ENCODE measurements around the gene SCN3B. TPM values are rescaled to one million over a fixed set of nuclear protein-coding genes. Genes with fewer than 3 reads are reported as not detected.

Gene SCN3B
- total RNA-seq, result 1 to 10 TPM; 3.9 to 5.1 TPM
- 2.4 TPM for polyA plus RNA-seq (ENCODE audit: insufficient read depth, low read depth, low replicate concordance)
- long read RNA-seq, donor 1, full-length matches to known transcripts, result 1 of 1 reads
- long read RNA-seq, donor 1, partial matches to known transcripts, result 0 of 1 reads
- long read RNA-seq, donor 1, other reads (novel, unspliced or antisense), result 0 of 1 reads
- long read RNA-seq, donor 2, result 0 reads

GRCh38 chr11:123654566-123655081 is at the start of gene SCN3B:
Gene SCN3B, minus strand, starts transcription at chr11:123654624. Its CDS starts 823 bp downstream, at chr11:123653801.
- peak within 1 kb of the TSS; percentile 43 to 75 for H3K27ac ChIP-seq
- intact Hi-C loops (cut with DNase I; ENCODE audit: low total_unique reads), result no loop called here
- DNase-seq, result peak; percentile 82

DNA sequence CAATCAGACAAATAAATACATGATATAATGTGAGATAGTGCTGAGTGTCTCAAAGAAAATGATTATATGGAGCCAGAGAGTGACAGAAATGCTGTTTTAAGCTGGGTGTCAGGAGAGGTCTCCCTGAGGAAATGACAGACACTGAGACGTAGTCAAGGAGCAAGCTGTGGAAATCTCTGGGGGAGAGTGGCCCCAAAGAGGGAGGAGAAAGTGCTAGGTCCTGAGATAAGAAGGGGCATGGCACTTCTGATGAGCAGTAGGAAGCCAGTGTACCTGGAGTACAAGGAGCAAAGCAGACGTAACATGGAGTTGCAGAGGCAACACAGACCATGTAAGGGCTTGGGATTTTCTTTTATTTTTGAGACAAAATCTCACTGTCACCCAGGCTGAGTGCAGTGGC is 48.3 kb upstream of the SCN3B start:
- no peaks in the 10 kb centered on the region for H3K36me3 ChIP-seq (ENCODE audit: low read depth, missing control alignments)
- no peaks in the 10 kb centered on the region for H3K27me3 ChIP-seq
- no peak overlapping the region for H3K4me3 ChIP-seq
- TF ChIP-seq POLR2A (IDR thresholded peaks at IDR 0.05), result no peak
- no peak for TF ChIP-seq CTCF (IDR thresholded peaks at IDR 0.05)
- no peaks in the 10 kb centered on the region for H3K4me1 ChIP-seq
- intact Hi-C loops (cut with DNase I; ENCODE audit: low total_unique reads), result no loop called here
- DNase-seq, result no peak
- 58 to 78% methylated on average over 2 of the region's 2 CpGs for WGBS, 2 donors
- no peak overlapping the region for H3K27ac ChIP-seq
- H3K9me3 ChIP-seq, result no peaks in the 10 kb centered on the region

More at GRCh38 chr11:123654566-123655081, at the start of gene SCN3B:
- 0 to 1% methylated on average over 1 to 43 of the region's 44 CpGs for WGBS, 2 donors
- peaks cover 8% of the 10 kb centered on the region for H3K4me1 ChIP-seq
- H3K27me3 ChIP-seq, result no peaks in the 10 kb centered on the region
- no peaks in the 10 kb centered on the region for H3K36me3 ChIP-seq (ENCODE audit: low read depth, missing control alignments)
- no peaks in the 10 kb centered on the region for H3K9me3 ChIP-seq
- TF ChIP-seq CTCF (IDR thresholded peaks at IDR 0.05) (no peak), POLR2A (IDR thresholded peaks at IDR 0.05) (no peak)
- peak within 1 kb of the TSS; percentile 49 to 74 for H3K4me3 ChIP-seq

DNA sequence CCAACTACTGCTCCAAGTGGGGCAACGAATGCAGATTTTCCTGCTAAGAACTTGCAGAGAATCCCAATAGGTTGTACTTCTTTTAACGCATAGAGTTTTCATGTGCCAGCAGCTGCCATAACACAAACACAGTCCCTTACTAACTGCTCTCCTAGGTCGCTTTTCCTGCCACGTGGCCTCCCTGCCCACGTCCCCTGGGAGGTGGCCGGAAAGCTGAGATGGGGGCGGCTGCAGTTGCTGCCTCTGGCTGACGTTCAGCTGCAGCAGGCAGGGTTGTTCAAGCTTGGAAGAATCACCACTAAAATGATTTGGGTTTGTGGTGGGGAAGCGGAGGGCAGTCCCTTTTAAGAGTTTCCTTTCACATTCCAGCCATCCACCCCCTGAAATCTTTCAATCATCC is 47.7 kb upstream of the SCN3B start:
- H3K27me3 ChIP-seq, result no peaks in the 10 kb centered on the region
- H3K4me3 ChIP-seq, result no peak overlapping the region
- TF ChIP-seq POLR2A (IDR thresholded peaks at IDR 0.05) (no peak), CTCF (IDR thresholded peaks at IDR 0.05) (no peak)
- no peak for DNase-seq
- no peaks in the 10 kb centered on the region for H3K36me3 ChIP-seq (ENCODE audit: low read depth, missing control alignments)
- intact Hi-C loops (cut with DNase I; ENCODE audit: low total_unique reads), result no loop called here
- 47 to 70% methylated on average over 9 of the region's 9 CpGs for WGBS, 2 donors
- no peaks in the 10 kb centered on the region for H3K4me1 ChIP-seq
- H3K27ac ChIP-seq, result no peak overlapping the region
- H3K9me3 ChIP-seq, result no peaks in the 10 kb centered on the region

DNA sequence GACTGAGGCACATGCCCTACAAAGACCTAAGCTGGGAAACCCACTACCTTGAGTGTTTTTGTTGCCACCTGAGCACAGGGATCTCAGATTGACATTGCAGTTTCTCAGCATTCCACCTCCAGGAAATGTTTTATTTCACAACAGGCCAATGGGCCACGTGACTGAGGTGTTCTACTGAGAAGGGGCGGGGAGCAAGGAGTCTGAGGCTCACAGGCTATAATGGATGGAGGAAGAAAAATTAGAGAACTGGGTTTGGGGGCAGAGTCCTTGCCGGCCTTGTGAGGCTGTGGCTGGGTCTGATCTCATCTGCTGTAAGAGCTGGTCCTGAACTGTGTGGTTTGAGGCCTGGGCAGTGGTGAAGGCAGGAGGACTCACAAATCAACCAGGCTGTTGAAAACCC is 46.3 kb upstream of the SCN3B start:
- no peaks in the 10 kb centered on the region for H3K27me3 ChIP-seq
- H3K27ac ChIP-seq, result no peak overlapping the region
- TF ChIP-seq CTCF (IDR thresholded peaks at IDR 0.05) (no peak), POLR2A (IDR thresholded peaks at IDR 0.05) (no peak)
- intact Hi-C loops (cut with DNase I; ENCODE audit: low total_unique reads), result no loop called here
- no peaks in the 10 kb centered on the region for H3K9me3 ChIP-seq
- no peak for DNase-seq
- no peak overlapping the region for H3K4me3 ChIP-seq
- no peaks in the 10 kb centered on the region for H3K4me1 ChIP-seq
- H3K36me3 ChIP-seq (ENCODE audit: low read depth, missing control alignments), result no peaks in the 10 kb centered on the region
- WGBS, 2 donors, result 83 to 85% methylated on average over 3 of the region's 3 CpGs

All from testis (tissue), 5 donors.